Measurements from ENCODE around the gene OR1J1. TPM values are rescaled to one million over a fixed set of nuclear protein-coding genes. Genes with fewer than 3 reads are reported as not detected.

OR1J1 gene
- not detected for total RNA-seq

GRCh38 chr9:122477826-122478225 is at the start of gene OR1J1:
Gene OR1J1, minus strand, starts transcription at chr9:122477926. Its CDS starts 0 bp downstream, at chr9:122477926.
- TF ChIP-seq POLR2A (IDR thresholded peaks at IDR 0.05) = no peak
- no peak for TF ChIP-seq CTCF (IDR thresholded peaks at IDR 0.05)
- no peaks in the 10 kb centered on the region for H3K4me1 ChIP-seq
- H3K27me3 ChIP-seq = no peaks in the 10 kb centered on the region
- no peaks in the 10 kb centered on the region for H3K9me3 ChIP-seq
- H3K4me3 ChIP-seq = no peak within 1 kb of the TSS
- H3K27ac ChIP-seq = no peak within 1 kb of the TSS
- intact Hi-C loops (cut with DNase I; ENCODE audit: low total_unique reads) = loop anchor here (10.0 kb wide), 1 partner anchor 327 kb away; the partner anchor contains the start of gene OR1K1
- no peaks in the 10 kb centered on the region for H3K36me3 ChIP-seq
- no peak for DNase-seq

- H3K4me3 ChIP-seq = no peak within 1 kb of the TSS
- H3K36me3 ChIP-seq = no peaks in the 10 kb centered on the region
- no peak for DNase-seq
- intact Hi-C loops (cut with DNase I; ENCODE audit: low total_unique reads) = no loop called here
- TF ChIP-seq POLR2A (IDR thresholded peaks at IDR 0.05) (no peak), CTCF (IDR thresholded peaks at IDR 0.05) (no peak)
- no peak within 1 kb of the TSS for H3K27ac ChIP-seq
- H3K4me1 ChIP-seq = no peaks in the 10 kb centered on the region
- no peaks in the 10 kb centered on the region for H3K9me3 ChIP-seq
- no peaks in the 10 kb centered on the region for H3K27me3 ChIP-seq
These were observed 49.5 kb upstream of the OR1J1 start, which contains the start of gene OR1N1 for GRCh38 chr9:122527193-122527592. Gene OR1N1, minus strand, starts transcription at chr9:122527293. Its CDS starts 0 bp downstream, at chr9:122527293.

GRCh38 chr9:122526602-122527001 is 48.9 kb upstream of the OR1J1 start:
- Histone ChIP-seq H3K4me1 (no peaks in the 10 kb centered on the region), H3K27me3 (no peaks in the 10 kb centered on the region), H3K9me3 (no peaks in the 10 kb centered on the region), H3K27ac (no peak overlapping the region), H3K36me3 (no peaks in the 10 kb centered on the region), H3K4me3 (no peak overlapping the region)
- TF ChIP-seq CTCF (IDR thresholded peaks at IDR 0.05) = no peak
- DNase-seq = no peak
- intact Hi-C loops (cut with DNase I; ENCODE audit: low total_unique reads) = no loop called here

GRCh38 chr9:122519376-122519775 is 41.6 kb upstream of the OR1J1 start:
- Histone ChIP-seq H3K4me3 (no peak overlapping the region), H3K4me1 (no peaks in the 10 kb centered on the region), H3K9me3 (no peaks in the 10 kb centered on the region), H3K27ac (no peak overlapping the region), H3K27me3 (no peaks in the 10 kb centered on the region), H3K36me3 (no peaks in the 10 kb centered on the region)
- DNase-seq = no peak
- intact Hi-C loops (cut with DNase I; ENCODE audit: low total_unique reads) = no loop called here
- no peak for TF ChIP-seq POLR2A (IDR thresholded peaks at IDR 0.05)
- TF ChIP-seq CTCF (IDR thresholded peaks at IDR 0.05) = no peak

- no peaks in the 10 kb centered on the region for H3K36me3 ChIP-seq
- H3K27me3 ChIP-seq = no peaks in the 10 kb centered on the region
- TF ChIP-seq POLR2A (IDR thresholded peaks at IDR 0.05) (no peak), CTCF (IDR thresholded peaks at IDR 0.05) (no peak)
These were observed 41.1 kb upstream of the OR1J1 start, which contains the start of gene OR1J4 for GRCh38 chr9:122518841-122519240. Gene OR1J4, plus strand, starts transcription at chr9:122519141. Its CDS starts 0 bp downstream, at chr9:122519141.

More at GRCh38 chr9:122518841-122519240, 41.1 kb upstream of the OR1J1 start, which contains the start of gene OR1J4:
- H3K9me3 ChIP-seq = no peaks in the 10 kb centered on the region
- no peak for DNase-seq
- no peak within 1 kb of the TSS for H3K27ac ChIP-seq
- no peaks in the 10 kb centered on the region for H3K4me1 ChIP-seq
- intact Hi-C loops (cut with DNase I; ENCODE audit: low total_unique reads) = no loop called here
- no peak within 1 kb of the TSS for H3K4me3 ChIP-seq

All from uterus (tissue), 4 donors.